Globus pallidus (tissue), 1 donor: ENCODE results near the gene ATP6V1B1.

ENCODE experiments used
- DNase-seq: peaks from one replicate; pipeline ENCODE4 v3.0.0-alpha.2; 2015; ENCODE audit warnings: low spot score

The ATP6V1B1 gene

DNA sequence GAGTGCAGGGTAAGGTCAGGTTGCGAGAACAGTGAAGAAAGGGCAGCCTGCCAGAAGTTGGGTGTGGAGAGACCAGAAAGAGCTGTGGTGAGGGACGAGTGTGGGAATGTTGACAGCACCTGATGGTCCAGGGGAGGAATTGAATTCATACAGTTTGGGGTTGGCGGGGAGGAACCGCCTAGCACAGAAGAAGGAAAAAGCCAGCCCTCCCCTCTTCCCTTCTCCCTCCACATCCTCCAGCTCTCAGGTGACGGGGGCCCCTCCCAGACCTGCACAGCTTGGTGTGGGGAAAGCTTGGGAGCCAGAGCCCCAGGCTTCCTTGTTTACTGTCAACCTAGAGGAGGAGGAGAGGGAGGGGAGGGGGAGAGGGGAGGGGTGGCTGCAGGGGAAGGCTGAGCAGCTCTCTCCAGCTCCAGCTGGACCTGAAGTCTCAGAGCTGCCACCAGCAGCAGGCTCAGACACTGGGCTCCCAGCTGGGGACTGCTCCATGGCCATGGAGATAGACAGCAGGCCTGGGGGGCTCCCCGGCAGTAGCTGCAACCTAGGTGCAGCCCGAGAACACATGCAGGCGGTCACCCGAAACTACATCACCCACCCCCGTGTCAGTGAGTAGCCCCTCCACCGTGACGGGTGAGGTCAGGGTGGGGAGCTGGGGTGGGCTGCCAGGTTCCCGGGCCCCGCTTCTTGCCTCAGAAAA lies at the start of gene ATP6V1B1:
Gene ATP6V1B1 (plus strand): TSS at position 433 of the 697 bp plus-strand sequence. CDS start 55 bp downstream, at position 488.
- DNase-seq: no peak

- DNase-seq: no peak
These were observed 49.1 kb upstream of the ATP6V1B1 start for GRCh38 chr2:70886541-70886987.

GRCh38 chr2:70887208-70887549 lies 48.5 kb upstream of the ATP6V1B1 start:
- no peak for DNase-seq

DNA sequence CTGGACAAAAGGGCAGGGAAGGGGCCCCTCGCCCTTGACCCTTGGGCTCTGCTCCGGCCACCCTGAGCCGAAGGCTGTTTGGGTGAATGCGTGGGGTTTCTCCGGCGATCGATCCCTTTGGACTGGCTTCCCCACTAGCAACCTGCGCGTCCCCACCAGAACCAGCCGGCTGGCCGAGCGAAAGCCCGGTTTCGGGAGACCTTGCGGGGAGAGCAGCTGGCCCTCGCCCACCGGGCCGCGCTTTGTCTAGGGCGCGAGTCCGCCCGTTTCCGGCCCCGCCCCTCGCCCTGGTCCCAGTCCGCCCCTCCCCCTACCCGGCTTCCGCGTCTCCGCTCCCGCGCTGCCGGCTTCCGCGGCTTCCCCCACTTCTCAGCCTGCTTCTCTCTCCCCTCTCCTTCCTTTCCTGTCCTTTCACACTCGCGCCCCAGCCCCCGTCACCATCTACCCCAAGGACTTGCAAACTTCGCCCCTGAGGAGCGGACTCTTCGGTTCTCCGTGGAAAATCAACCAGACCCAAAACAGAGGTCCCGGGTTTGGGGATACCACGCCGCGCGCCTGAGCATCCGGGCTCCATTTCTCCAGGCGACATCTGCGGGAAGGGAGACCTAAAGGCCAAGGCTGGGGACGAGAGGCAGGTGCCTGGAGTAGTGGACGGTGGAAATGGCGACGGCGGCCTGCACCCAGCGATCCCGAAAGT lies 48.0 kb upstream of the ATP6V1B1 start:
- no peak for DNase-seq

GRCh38 chr2:70888366-70888922 lies 47.3 kb upstream of the ATP6V1B1 start:
- no peak for DNase-seq

DNA sequence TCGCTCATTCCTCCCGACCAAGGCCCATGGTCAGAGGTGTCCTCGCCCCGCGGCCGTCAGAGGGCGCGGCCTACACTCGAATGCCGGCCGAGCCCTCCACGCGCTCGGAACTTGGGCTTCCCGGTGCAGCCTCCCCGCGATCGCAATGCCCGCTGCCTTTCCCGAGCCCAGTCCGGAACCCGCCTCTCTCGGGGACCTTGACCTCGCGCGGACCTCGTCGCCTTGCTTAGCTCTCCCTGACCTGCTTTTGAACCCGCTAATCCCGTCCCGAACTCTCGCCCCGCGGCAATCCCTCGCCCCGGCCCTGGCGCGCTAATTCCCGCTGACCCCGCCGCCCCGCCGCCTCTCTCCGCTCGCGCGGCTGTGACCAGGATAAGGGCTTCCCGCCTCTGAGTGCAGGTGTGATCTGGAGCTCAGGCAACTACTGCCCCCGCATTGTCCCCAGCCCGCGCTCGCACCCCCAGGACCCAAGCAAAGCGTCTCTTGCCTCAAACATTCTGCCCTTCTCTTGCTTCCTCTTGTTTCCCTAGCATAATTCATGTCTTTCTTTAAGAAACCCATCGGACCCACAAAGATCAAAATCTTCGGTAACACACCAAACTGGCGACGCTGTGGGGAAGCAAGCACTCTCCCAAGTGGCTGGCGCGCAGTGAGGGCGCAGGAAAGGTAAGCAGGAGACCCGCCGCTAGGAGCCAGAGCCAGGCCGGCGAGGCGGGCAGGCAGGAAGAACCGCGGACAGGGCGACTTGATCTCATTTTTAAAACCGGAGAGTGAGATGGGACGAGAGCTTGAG lies 46.6 kb upstream of the ATP6V1B1 start:
- DNase-seq: no peak

DNA sequence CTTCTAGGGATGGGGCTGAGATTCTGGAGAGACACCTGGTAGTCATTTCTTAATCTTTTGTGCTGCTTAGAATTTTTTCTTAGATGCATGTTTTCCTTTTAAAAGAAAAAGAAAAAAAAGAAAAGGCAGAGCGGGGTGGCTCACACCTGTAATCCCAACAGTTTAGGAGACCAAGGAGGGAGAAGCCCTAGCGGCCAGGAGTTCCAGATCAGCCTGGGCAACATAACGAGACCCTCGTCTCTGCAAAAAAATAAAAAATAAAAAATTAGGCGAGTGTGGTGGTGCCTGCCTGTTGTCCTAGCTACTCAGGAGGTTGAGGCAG lies 46.0 kb upstream of the ATP6V1B1 start:
- no peak for DNase-seq

DNA sequence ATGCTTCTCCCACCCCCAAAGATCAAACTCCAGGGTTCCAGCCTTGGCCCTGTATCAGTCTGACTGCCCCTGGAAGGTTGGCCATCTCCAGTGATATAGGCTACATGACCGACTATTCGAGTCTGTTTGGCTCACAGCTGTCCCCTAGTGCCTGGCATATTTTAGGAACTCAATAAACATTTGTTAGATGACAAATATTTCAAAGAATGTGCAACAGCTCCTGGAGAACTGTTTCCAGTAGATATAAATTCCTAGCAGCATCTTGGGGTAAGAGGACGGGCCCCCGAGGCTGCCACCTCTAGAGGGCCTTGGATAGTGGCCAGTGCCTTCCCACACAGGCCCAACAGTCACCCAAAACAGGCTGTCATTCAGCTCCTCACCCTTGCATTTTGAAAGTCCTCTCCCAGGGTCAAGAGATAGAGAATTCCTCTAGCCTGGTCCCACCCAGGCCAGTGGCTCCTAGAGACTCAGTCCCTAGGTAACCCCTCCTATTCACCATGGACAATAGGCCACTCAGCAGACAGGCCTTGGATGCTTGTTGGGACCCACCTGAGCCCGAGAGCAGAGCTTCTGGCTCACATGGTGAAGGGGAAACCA lies 45.1 kb upstream of the ATP6V1B1 start:
- no peak for DNase-seq

DNA sequence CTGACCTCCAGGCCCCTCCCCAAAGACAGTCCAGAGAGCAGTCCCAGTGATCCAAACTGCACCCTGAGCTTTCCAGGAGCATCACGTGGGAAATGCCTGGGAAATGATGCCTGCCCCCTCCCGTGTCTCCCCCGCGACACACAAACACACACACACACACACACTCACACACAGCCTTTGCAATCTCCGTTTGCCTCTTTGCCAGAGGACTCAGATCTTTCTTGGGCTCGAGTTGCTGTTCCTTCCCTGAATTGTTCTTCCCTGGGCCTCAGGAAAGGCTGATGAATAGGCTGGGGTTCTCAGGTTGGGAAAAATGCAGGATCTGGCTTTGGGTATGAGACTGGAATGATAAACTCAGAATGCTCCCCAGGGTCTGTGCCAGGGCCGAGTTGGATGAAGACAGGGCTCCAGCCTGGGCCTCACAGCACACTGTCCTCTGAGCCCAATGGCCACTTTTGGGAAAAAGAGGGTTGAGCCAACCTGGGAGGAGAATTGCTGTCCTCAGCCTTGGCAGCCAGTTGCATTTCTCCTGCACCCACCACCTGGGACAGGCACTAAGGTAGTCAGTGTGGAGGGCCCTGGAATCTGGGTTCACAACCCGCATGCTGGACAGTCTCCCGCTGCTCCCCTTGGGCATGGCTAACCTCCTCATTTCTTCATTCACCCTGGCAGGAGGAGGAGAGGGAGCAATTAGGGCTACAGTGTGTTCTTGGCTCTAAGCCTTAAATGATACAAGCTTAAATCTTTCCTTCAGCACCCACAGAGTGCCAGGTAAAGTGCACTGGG lies 43.9 kb upstream of the ATP6V1B1 start:
- DNase-seq: no peak

DNA sequence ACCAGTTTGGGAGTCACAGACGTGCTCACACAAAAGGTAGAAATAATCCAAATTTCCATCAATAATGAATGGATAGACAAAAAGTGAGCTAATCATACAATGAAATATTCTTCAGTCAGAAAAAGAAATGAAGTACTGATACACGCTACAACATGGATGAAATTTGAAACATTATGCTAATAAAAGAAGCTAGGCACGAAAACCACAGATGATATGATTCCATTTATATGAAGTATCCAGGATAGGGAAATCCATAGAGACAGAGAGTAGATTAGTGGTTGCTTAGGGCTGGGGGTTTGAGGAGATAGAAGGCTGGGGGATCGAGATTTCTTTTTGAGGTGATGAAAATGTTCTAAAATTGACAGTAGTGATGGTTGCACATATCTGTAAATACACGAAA lies 43.0 kb upstream of the ATP6V1B1 start:
- no peak for DNase-seq

- DNase-seq: no peak
These were observed 42.5 kb upstream of the ATP6V1B1 start for GRCh38 chr2:70893186-70893585.

- DNase-seq: no peak
These were observed 40.9 kb upstream of the ATP6V1B1 start for GRCh38 chr2:70894765-70895164.

GRCh38 chr2:70895249-70895648 lies 40.5 kb upstream of the ATP6V1B1 start:
- no peak for DNase-seq

GRCh38 chr2:70895998-70896764 lies 39.5 kb upstream of the ATP6V1B1 start:
- DNase-seq: no peak

DNA sequence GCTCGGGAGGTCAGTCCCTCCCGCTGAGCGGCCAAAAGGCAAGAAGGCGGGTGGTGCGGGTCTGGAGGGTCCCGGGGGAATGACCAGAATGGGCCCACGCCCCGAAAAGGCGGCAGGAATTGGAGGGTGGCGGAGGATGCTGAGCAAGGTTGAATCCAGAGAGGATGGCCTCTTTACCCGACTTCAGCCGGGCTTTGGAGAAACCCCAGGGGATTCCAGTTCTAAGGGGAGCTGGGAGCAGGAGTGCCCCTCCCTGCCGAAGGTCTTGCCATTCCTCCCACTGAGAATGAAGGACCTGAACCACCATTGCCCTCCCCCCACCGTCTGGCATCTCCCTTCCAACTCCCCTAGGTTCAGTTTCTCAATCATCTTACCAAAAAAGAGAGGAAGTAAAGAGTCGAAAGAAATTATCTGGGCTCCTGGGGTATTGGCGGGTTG lies 38.9 kb upstream of the ATP6V1B1 start:
- no peak for DNase-seq

- no peak for DNase-seq
These were observed 38.3 kb upstream of the ATP6V1B1 start for GRCh38 chr2:70897203-70897976.

DNA sequence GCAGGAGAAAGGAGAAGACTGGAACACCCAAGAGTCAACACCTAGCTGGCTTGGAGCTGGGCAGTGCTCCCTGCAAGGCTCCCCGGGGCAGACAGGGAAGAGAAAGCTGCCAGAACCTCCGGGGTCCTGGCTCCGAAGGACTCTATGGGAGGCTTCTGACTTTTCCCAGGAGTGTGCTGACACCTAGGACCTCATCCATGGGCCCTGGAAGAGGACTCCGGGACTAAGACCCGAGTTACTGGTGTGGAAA lies 37.8 kb upstream of the ATP6V1B1 start:
- DNase-seq: no peak

- DNase-seq: no peak
These were observed 37.1 kb upstream of the ATP6V1B1 start for GRCh38 chr2:70898363-70899240.
